ENCODE data around the gene PCDHGB6. TPM values are rescaled to one million over a fixed set of nuclear protein-coding genes. Genes with fewer than 3 reads are reported as not detected.
"Not testable (repeated sequence)": the region's sequence is repeated elsewhere in the genome, so short reads cannot be mapped to it uniquely, and the experiment has no call there.

The PCDHGB6 gene
- total RNA-seq, 2 donors from 2014 or later = 0.08 TPM; not detected in 1

DNA sequence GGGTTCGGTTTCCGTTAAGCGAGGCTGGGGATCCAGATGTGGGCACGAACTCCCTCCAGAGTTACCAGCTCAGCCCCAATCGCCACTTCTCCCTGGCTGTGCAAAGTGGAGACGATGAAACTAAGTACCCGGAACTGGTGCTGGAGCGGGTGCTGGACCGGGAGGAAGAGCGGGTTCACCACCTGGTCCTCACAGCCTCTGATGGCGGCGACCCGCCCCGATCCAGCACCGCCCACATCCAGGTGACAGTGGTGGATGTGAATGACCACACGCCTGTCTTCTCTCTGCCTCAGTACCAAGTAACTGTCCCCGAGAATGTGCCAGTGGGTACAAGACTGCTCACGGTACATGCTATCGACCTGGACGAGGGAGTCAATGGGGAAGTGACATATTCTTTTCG is 24.5 kb upstream of the PCDHGB6 start:
- no peak for DNase-seq (ENCODE audit: low spot score in 2 of 2)
- no peak for ATAC-seq
- Mint-ChIP-seq H3K36me3 (peaks cover 33% of the 10 kb centered on the region in 2 donors), H3K27ac (no peak overlapping the region), H3K9me3 (peaks cover 4 to 6% of the 10 kb centered on the region in 2 donors)

DNA sequence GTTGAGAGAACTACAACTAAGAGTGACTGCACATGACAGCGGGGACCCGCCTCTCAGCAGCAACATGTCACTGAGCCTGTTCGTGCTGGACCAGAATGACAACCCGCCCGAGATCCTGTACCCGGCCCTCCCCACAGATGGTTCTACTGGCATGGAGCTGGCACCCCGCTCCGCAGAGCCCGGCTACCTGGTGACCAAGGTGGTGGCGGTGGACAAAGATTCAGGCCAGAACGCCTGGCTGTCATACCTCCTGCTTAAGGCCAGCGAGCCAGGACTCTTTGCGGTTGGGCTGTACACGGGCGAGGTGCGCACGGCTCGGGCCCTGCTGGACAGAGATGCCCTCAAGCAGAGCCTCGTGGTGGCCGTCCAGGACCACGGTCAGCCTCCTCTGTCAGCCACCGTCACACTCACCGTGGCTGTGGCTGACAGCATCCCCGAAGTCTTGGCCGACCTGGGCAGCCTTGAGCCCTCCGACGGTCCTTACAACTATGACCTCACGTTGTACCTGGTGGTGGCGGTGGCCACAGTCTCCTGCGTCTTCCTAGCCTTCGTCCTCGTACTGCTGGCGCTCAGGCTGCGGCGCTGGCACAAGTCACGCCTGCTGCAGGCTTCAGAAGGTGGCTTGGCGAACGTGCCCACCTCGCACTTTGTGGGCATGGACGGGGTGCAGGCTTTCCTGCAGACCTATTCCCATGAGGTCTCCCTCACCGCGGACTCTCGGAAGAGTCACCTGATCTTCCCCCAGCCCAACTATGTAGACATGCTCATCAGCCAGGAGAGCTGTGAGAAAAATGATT is 23.2 kb upstream of the PCDHGB6 start:
- no peak for DNase-seq (ENCODE audit: low spot score in 2 of 2)
- Mint-ChIP-seq H3K36me3 (peaks cover 44 to 46% of the 10 kb centered on the region in 2 donors), H3K9me3 (peaks cover 12 to 14% of the 10 kb centered on the region in 2 donors), H3K27ac (no peak overlapping the region)
- ATAC-seq = no peak

DNA sequence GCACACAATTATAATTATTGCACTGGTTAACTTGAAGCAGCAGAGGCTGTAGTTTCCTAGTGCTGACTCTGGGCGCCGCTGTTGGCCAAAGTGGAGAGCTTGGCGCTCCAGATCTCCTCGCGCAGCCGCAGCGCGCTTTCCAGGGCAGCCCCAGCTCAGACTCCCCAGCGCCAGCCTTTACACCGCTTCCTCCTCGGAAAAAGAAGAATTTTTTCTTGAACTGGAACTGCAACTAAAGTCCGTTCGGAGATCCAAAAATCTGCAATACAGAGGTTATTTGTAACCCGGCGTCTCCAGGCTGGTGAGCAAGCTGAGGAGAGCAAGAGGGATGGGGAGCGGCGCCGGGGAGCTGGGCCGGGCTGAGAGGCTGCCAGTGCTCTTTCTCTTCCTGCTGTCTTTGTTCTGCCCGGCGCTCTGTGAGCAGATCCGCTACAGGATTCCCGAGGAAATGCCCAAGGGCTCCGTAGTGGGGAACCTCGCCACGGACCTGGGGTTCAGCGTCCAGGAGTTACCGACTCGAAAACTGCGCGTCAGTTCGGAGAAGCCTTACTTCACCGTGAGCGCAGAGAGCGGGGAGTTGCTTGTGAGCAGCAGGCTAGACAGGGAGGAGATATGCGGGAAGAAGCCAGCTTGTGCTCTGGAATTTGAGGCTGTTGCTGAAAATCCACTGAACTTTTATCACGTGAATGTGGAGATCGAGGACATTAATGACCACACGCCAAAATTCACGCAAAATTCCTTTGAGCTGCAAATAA is 20.1 kb upstream of the PCDHGB6 start, which contains the start of gene PCDHGB4:
TSS of gene PCDHGB4 (plus strand) at position 142 of the 755 bp plus-strand sequence. CDS start at position 329, 187 bp downstream.
- H3K27ac Mint-ChIP-seq; DNase-seq (ENCODE audit: low spot score in 2 of 2): not testable (repeated sequence)
- Mint-ChIP-seq H3K9me3 (peaks cover 19 to 25% of the 10 kb centered on the region in 2 donors), H3K36me3 (peaks cover 51 to 53% of the 10 kb centered on the region in 2 donors)
- ATAC-seq = peak; percentile 68 to 75

DNA sequence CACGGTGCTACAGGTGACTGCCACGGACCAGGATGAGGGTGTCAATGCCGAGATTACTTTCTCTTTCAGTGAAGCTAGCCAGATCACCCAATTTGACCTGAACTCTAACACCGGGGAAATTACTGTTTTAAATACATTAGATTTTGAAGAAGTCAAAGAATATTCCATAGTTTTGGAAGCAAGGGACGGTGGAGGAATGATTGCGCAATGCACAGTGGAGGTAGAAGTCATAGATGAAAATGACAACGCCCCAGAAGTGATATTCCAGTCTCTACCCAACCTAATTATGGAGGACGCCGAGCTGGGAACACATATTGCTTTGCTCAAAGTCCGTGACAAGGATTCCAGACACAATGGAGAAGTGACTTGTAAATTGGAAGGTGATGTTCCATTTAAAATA is 19.2 kb upstream of the PCDHGB6 start:
- ATAC-seq = no peak
- no peak overlapping the region for H3K27ac Mint-ChIP-seq

DNA sequence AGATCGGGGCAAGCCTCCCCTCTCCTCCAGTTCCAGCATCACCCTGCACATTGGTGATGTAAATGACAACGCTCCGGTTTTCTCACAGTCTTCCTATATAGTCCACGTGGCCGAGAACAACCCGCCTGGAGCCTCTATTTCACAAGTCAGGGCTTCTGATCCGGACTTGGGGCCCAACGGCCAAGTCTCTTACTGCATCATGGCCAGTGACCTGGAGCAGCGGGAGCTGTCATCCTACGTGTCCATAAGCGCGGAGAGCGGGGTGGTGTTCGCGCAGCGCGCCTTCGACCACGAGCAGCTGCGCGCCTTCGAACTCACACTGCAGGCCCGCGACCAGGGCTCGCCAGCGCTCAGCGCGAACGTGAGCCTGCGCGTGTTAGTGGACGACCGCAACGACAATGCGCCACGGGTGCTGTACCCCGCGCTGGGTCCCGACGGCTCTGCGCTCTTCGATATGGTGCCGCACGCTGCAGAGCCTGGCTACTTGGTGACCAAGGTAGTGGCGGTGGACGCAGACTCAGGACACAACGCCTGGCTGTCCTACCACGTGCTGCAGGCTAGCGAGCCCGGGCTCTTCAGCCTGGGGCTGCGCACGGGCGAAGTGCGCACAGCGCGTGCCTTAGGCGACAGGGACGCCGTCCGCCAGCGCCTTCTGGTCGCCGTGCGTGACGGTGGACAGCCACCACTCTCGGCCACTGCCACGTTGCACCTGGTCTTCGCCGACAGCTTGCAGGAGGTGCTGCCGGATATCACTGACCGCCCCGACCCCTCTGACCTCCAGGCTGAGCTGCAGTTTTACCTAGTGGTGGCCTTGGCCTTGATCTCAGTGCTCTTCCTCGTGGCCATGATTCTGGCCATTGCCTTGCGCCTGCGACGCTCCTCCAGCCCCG is 18.4 kb upstream of the PCDHGB6 start:
- peaks cover 21 to 27% of the 10 kb centered on the region in 2 donors for H3K9me3 Mint-ChIP-seq
- DNase-seq (ENCODE audit: low spot score in 2 of 2) (no peak), ATAC-seq (no peak)
- H3K27ac Mint-ChIP-seq = peak overlapping the region in 1 of 2 donors; percentile 44
- H3K36me3 Mint-ChIP-seq = peaks cover 50 to 56% of the 10 kb centered on the region in 2 donors

More for the DNA sequence above, 19.2 kb upstream of the PCDHGB6 start:
- Mint-ChIP-seq H3K9me3 (peaks cover 15 to 23% of the 10 kb centered on the region in 2 donors), H3K36me3 (peaks cover 49 to 53% of the 10 kb centered on the region in 2 donors)
- DNase-seq (ENCODE audit: low spot score in 2 of 2) = no peak

DNA sequence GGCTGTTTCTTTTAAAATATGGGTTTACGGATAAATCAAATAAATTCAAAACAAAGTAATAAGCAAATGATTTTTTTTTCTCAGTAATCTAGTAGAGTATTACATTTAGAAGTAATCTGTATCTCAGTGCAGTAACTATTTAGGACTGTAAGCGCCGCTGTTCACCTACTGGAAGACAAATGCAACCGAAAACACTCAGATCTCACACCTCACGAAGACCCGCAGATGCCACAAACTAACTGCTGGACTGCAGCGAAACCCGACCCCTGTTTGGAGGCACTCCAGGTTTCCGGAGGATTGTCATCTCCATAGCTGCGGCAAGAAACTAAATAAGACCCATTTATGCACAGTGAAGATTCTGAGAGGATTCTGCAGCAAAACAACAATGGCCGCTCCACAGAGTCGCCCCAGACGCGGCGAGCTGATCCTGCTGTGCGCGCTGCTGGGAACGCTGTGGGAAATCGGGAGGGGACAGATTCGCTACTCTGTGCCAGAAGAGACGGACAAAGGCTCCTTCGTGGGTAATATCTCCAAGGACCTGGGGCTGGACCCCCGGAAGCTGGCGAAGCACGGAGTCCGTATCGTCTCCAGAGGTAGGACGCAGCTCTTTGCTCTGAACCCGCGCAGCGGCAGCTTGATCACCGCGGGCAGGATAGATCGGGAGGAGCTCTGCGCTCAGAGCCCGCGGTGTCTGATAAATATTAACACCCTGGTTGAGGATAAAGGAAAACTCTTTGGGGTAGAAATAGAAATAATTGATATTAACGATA is 15.2 kb upstream of the PCDHGB6 start, which contains the start of gene PCDHGA8:
TSS of gene PCDHGA8 (plus strand) at position 205 of the 770 bp plus-strand sequence. CDS start at position 386, 181 bp downstream.
- ATAC-seq = no peak
- Mint-ChIP-seq H3K27ac (no peak within 1 kb of the TSS), H3K9me3 (peaks cover 21 to 27% of the 10 kb centered on the region in 2 donors), H3K36me3 (peaks cover 46 to 51% of the 10 kb centered on the region in 2 donors)
- no peak for DNase-seq (ENCODE audit: low spot score in 2 of 2)

DNA sequence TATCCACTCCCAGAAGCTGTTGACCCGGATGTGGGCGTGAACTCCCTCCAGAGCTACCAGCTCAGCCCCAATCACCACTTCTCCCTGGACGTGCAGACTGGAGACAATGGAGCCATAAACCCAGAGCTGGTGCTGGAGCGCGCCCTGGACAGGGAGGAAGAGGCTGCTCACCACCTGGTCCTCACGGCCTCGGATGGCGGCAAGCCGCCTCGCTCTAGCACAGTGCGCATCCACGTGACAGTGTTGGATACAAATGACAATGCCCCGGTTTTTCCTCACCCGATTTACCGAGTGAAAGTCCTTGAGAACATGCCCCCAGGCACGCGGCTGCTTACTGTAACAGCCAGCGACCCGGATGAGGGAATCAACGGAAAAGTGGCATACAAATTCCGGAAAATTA is 14.6 kb upstream of the PCDHGB6 start:
- DNase-seq (ENCODE audit: low spot score in 2 of 2) = no peak
- Mint-ChIP-seq H3K36me3 (peaks cover 45 to 48% of the 10 kb centered on the region in 2 donors), H3K27ac (no peak overlapping the region), H3K9me3 (peaks cover 20 to 27% of the 10 kb centered on the region in 2 donors)
- ATAC-seq = no peak

DNA sequence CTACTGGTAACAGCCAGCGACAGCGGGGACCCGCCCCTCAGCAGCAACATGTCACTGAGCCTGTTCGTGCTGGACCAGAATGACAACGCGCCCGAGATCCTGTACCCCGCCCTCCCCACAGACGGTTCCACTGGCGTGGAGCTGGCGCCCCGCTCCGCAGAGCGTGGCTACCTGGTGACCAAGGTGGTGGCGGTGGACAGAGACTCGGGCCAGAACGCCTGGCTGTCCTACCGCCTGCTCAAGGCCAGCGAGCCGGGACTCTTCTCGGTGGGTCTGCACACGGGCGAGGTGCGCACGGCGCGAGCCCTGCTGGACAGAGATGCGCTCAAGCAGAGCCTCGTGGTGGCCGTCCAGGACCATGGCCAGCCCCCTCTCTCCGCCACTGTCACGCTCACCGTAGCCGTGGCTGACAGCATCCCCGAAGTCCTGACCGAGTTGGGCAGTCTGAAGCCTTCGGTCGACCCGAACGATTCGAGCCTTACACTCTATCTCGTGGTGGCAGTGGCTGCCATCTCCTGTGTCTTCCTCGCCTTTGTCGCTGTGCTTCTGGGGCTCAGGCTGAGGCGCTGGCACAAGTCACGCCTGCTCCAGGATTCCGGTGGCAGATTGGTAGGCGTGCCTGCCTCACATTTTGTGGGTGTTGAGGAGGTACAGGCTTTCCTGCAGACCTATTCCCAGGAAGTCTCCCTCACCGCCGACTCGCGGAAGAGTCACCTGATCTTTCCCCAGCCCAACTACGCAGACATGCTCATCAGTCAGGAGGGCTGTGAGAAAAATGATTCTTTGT is 13.2 kb upstream of the PCDHGB6 start:
- peaks cover 11 to 20% of the 10 kb centered on the region in 2 donors for H3K9me3 Mint-ChIP-seq
- peak overlapping the region in 1 of 2 donors; percentile 5 for H3K27ac Mint-ChIP-seq
- H3K36me3 Mint-ChIP-seq = peaks cover 41 to 46% of the 10 kb centered on the region in 2 donors
- not testable (repeated sequence) for ATAC-seq; DNase-seq (ENCODE audit: low spot score in 2 of 2)

DNA sequence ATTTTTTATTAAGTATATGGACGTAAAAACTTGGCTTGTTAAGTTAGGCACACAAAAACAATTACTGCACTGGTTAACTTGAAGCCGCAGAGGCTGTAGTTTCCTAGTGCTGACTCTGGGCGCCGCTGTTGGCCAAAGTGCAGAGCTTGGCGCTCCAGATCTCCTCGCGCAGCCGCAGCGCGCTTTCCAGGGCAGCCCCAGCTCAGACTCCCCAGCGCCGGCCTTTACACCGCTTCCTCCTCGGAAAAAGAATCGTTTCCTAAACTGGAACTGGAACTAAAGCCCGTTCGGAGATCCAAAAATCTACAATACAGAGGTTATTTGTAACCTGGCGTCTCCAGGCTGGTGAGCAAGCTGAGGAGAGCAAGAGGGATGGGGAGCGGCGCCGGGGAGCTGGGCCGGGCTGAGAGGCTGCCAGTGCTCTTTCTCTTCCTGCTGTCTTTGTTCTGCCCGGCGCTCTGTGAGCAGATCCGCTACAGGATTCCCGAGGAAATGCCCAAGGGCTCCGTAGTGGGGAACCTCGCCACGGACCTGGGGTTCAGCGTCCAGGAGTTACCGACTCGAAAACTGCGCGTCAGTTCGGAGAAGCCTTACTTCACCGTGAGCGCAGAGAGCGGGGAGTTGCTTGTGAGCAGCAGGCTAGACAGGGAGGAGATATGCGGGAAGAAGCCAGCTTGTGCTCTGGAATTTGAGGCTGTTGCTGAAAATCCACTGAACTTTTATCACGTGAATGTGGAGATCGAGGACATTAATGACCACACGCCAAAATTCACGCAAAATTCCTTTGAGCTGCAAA is 9.9 kb upstream of the PCDHGB6 start, which contains the start of gene PCDHGB5:
TSS of gene PCDHGB5 (plus strand) at position 192 of the 796 bp plus-strand sequence. CDS start at position 373, 181 bp downstream.
- peaks cover 40 to 49% of the 10 kb centered on the region in 2 donors for H3K36me3 Mint-ChIP-seq
- H3K9me3 Mint-ChIP-seq = peaks cover 10 to 12% of the 10 kb centered on the region in 2 donors
- DNase-seq (ENCODE audit: low spot score in 2 of 2); H3K27ac Mint-ChIP-seq: not testable (repeated sequence)
- ATAC-seq = peak; percentile 71 to 82

DNA sequence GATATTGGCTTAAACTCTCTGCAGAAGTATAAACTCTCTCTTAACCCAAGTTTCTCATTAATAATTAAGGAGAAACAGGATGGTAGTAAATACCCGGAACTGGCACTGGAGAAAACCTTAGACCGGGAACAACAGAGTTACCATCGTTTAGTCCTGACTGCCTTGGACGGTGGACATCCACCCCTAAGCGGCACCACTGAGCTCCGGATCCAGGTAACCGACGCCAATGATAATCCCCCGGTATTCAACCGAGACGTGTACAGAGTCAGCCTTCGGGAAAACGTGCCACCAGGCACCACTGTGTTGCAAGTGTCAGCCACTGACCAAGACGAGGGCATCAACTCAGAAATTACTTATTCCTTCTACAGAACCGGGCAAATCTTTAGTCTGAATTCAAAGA is 9.2 kb upstream of the PCDHGB6 start:
- Mint-ChIP-seq H3K36me3 (peaks cover 38 to 47% of the 10 kb centered on the region in 2 donors), H3K9me3 (peaks cover 10 to 12% of the 10 kb centered on the region in 2 donors), H3K27ac (no peak overlapping the region)
- ATAC-seq = no peak
- no peak for DNase-seq (ENCODE audit: low spot score in 2 of 2)

DNA sequence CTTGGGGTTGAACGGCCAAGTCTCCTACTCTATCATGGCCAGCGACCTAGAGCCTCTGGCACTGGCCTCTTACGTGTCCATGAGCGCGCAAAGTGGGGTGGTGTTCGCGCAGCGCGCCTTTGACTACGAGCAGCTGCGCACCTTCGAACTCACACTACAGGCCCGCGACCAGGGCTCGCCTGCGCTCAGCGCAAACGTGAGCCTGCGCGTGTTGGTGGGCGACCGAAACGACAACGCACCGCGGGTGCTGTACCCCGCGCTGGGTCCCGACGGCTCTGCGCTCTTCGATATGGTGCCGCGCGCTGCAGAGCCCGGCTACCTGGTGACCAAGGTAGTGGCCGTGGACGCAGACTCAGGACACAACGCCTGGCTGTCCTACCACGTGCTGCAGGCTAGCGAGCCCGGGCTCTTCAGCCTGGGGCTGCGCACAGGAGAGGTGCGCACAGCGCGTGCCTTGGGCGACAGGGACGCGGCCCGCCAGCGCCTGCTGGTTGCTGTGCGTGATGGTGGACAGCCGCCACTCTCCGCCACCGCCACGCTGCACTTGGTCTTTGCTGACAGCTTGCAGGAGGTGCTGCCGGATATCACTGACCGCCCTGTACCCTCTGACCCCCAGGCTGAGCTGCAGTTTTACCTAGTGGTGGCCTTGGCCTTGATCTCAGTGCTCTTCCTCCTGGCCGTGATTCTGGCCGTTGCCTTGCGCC is 8.1 kb upstream of the PCDHGB6 start:
- peak overlapping the region in 1 of 2 donors; percentile 47 for H3K27ac Mint-ChIP-seq
- peaks cover 38 to 49% of the 10 kb centered on the region in 2 donors for H3K36me3 Mint-ChIP-seq
- DNase-seq (ENCODE audit: low spot score in 2 of 2) (no peak), ATAC-seq (no peak)
- H3K9me3 Mint-ChIP-seq = peaks cover 8 to 10% of the 10 kb centered on the region in 2 donors

DNA sequence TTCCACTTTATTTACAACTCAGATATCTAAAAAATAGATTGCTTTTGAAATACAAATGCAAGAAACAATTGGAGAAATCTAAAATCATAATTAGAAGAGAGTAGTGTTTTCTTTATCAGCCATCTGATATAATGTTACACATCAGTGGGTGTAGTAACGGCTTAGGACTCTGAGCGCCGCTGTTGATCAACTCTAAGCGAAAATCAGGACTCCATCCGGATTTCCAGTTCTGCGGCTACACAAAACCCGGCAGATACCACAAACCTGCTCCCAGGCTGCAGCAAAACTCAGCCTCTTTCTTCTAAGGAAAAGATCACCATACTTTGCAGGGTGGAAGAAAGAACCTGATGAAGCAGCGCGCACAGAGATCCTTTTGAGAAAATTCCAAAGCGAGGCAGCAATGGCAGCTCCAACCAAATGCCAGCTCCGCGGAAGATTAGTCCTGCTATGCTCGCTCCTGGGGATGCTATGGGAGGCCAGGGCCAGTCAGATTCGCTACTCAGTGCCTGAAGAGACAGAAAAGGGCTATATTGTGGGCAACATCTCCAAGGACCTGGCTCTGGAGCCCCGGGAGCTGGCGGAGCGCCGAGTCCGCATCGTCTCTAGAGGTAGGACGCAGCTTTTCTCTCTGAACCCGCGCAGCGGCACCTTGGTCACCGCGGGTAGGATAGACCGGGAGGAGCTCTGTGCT is 5.1 kb upstream of the PCDHGB6 start, which contains the start of gene PCDHGA9:
TSS of gene PCDHGA9 (plus strand) at position 226 of the 691 bp plus-strand sequence. CDS start at position 401, 175 bp downstream.
- H3K36me3 Mint-ChIP-seq = peaks cover 42 to 59% of the 10 kb centered on the region in 2 donors
- ATAC-seq (no peak), DNase-seq (ENCODE audit: low spot score in 2 of 2) (no peak)
- no peak within 1 kb of the TSS for H3K27ac Mint-ChIP-seq
- peaks cover 14 to 18% of the 10 kb centered on the region in 2 donors for H3K9me3 Mint-ChIP-seq

DNA sequence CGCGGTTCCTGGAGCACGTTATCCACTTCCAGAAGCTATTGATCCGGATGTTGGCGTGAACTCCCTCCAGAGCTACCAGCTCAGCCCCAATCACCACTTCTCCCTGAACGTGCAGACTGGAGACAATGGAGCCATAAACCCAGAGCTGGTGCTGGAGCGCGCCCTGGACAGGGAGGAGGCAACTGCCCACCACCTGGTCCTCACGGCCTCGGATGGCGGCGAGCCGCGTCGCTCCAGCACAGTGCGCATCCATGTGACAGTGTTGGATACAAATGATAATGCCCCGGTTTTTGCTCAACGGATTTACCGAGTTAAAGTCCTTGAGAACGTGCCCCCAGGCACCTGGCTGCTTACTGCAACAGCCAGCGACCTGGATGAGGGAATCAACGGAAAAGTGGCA is 4.4 kb upstream of the PCDHGB6 start:
- no peak for DNase-seq (ENCODE audit: low spot score in 2 of 2)
- no peak for ATAC-seq
- Mint-ChIP-seq H3K27ac (no peak overlapping the region), H3K9me3 (peaks cover 17 to 21% of the 10 kb centered on the region in 2 donors), H3K36me3 (peaks cover 49 to 66% of the 10 kb centered on the region in 2 donors)
